B cell (primary cell): ENCODE results near the gene TSPOAP1.

Experiments
- CTCF ChIP-seq: fragments of 200-600 bp; IDR thresholded peaks from one replicate; pipeline ENCODE4 v1.8.0; 2022; ENCODE audit warnings: antibody characterized with exemption, mild to moderate bottlenecking
- EZH2 ChIP-seq: IDR thresholded peaks from 2 replicates; pipeline ENCODE4 v1.6.1; 2012; ENCODE audit warnings: borderline replicate concordance, low read depth, mild to moderate bottlenecking, moderate library complexity, low read length; ENCODE audit not compliant: insufficient read depth, poor library complexity, severe bottlenecking

- TF ChIP-seq CTCF: no peak
- no peak for TF ChIP-seq EZH2
These were observed 66.4 kb downstream of the TSPOAP1 start for GRCh38 chr17:58262149-58262548.
